Thoracic aorta (tissue), 2 donors: ENCODE measurements around the gene XYLT1. TPM values are rescaled to one million over a fixed set of nuclear protein-coding genes. Genes with fewer than 3 reads are reported as not detected.

Experiments used
- ATAC-seq: fragments of 150-250 bp; one replicate; pipeline ENCODE4 v1.8.0; 2017; ENCODE audit warnings: low read depth; ENCODE audit not compliant: insufficient number of reproducible peaks, low FRiP score
- DNase-seq: peaks from one replicate; pipeline ENCODE4 v3.0.0-alpha.2; 2020; ENCODE audit warnings: low spot score
- H3K27ac ChIP-seq, 2 donors: fragments of 200-600 bp; sonication (generic); 1 replicate in 1 of 2; 2 replicates in 1 of 2; pipeline ENCODE4 v1.5.1; 2016; ENCODE audit warnings: mild to moderate bottlenecking in 2 of 2, moderate library complexity in 2 of 2
- H3K27me3 ChIP-seq: fragments of 200-600 bp; sonication (generic); replicated peaks from 2 replicates; pipeline ENCODE4 v1.6.0; 2016; ENCODE audit warnings: mild to moderate bottlenecking; ENCODE audit not compliant: insufficient read depth
- H3K36me3 ChIP-seq: fragments of 200-600 bp; sonication (generic); one replicate; pipeline ENCODE4 v1.5.1; 2016
- H3K4me1 ChIP-seq, 2 donors: fragments of 200-600 bp; sonication (generic); 1 replicate in 1 of 2; 2 replicates in 1 of 2; pipeline versions ENCODE4 v1.5.1 to v1.6.0; 2016; ENCODE audit warnings: low read depth in 2 of 2, mild to moderate bottlenecking in 1 of 2; ENCODE audit not compliant: control insufficient read depth in 1 of 2
- H3K4me3 ChIP-seq: fragments of 200-600 bp; sonication (generic); 2 replicates; pipeline ENCODE4 v1.5.1; 2016; ENCODE audit warnings: mild to moderate bottlenecking
- H3K9me3 ChIP-seq: fragments of 200-600 bp; sonication (generic); 2 replicates; pipeline ENCODE4 v1.5.1; 2016
- CTCF ChIP-seq: fragments of 200-600 bp; sonication (generic); IDR thresholded peaks from one replicate; pipeline ENCODE4 v1.5.1; 2019; ENCODE audit warnings: antibody characterized with exemption
- total RNA-seq, 2 donors: library from RNA; depleted of rRNA; stranded (reverse); fragments of >200 nt; gene quantifications; one replicate each; pipeline versions ENCODE4 v1.1.0 to v1.2.3, GENCODE V29; 2016

The XYLT1 gene
- total RNA-seq, 2 donors from 2014 or later = 13.1 to 22.5 TPM

GRCh38 chr16:17084130-17084529 is 386.6 kb downstream of the XYLT1 start:
- TF ChIP-seq CTCF = no peak
- Histone ChIP-seq H3K4me3 (no peak overlapping the region), H3K27ac (no peak overlapping the region), H3K36me3 (no peaks in the 10 kb centered on the region), H3K27me3 (no peaks in the 10 kb centered on the region), H3K9me3 (no peaks in the 10 kb centered on the region), H3K4me1 (no peaks in the 10 kb centered on the region)
- no peak for ATAC-seq
- no peak for DNase-seq

DNA sequence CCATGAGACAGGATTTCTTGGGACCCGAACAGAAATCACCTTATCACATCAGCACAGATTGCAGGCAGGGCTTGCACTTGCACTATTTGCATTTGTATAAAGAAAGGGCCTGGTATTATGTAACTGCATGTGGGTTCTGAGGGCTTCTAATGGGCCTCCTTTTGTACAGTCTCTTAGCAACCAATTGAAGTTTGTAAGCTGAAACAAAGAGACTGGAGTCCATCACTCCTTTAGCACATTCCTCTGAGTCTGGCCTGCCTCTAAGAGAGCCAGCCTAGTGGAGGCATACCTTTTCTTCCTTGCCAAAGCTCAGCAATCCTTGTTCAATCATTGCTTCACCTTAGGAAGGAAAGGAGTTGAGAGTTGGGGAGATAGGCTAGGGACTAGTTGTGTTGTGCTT is 387.1 kb downstream of the XYLT1 start:
- Histone ChIP-seq H3K27ac (no peak overlapping the region), H3K27me3 (no peaks in the 10 kb centered on the region), H3K4me3 (no peak overlapping the region), H3K9me3 (no peaks in the 10 kb centered on the region), H3K36me3 (no peaks in the 10 kb centered on the region), H3K4me1 (no peaks in the 10 kb centered on the region)
- TF ChIP-seq CTCF = no peak
- DNase-seq = no peak
- ATAC-seq = no peak

- ATAC-seq (no peak), DNase-seq (no peak)
- no peak overlapping the region for H3K27ac ChIP-seq
- no peaks in the 10 kb centered on the region for H3K36me3 ChIP-seq
- no peak for TF ChIP-seq CTCF
- H3K4me1 ChIP-seq = no peaks in the 10 kb centered on the region
- no peaks in the 10 kb centered on the region for H3K9me3 ChIP-seq
- no peaks in the 10 kb centered on the region for H3K27me3 ChIP-seq
- H3K4me3 ChIP-seq = no peak overlapping the region
Observed at GRCh38 chr16:17082095-17082882, 388.5 kb downstream of the XYLT1 start.

GRCh38 chr16:17080105-17080504 is 390.7 kb downstream of the XYLT1 start:
- H3K36me3 ChIP-seq = no peaks in the 10 kb centered on the region
- no peak for TF ChIP-seq CTCF
- H3K4me1 ChIP-seq = no peaks in the 10 kb centered on the region
- ATAC-seq (no peak), DNase-seq (no peak)
- H3K27ac ChIP-seq = no peak overlapping the region
- H3K4me3 ChIP-seq = no peak overlapping the region
- H3K27me3 ChIP-seq = no peaks in the 10 kb centered on the region
- H3K9me3 ChIP-seq = no peaks in the 10 kb centered on the region

DNA sequence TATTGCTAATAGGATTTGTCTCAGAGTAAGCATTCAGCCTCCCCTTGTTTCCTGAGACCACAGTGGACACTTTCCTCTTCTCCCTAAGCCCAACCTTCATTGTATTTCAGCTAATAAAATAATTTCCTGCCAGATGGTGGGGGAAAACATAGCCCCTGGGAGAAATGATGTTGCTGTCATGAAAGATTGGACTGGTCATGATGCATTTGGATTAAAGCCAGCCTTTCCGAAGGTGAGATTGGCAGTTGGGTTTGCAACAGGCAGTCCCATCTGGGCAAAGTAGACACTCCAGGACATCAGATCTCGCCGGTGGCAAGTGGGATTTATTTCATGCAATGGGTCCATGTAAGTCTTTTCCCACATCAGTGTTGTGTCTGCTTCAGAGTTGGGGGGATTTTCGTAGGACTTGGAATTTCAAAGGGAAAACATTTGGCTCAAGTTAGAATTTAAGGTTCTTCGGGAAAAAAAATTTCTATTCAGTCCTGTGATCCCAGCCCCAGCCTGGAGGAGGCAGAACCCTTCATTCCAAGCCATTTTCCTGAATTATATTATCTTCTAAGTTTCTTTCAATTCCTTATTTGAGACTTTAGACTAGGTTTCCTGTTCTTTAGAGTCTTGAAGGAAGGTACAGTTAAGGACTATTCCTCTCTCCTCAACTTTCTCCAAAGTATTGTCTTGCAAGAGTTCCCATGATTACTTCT is 391.7 kb downstream of the XYLT1 start:
- Histone ChIP-seq H3K36me3 (no peaks in the 10 kb centered on the region), H3K4me3 (no peak overlapping the region), H3K27me3 (no peaks in the 10 kb centered on the region), H3K9me3 (no peaks in the 10 kb centered on the region), H3K4me1 (no peaks in the 10 kb centered on the region), H3K27ac (no peak overlapping the region)
- no peak for ATAC-seq
- no peak for TF ChIP-seq CTCF
- DNase-seq = no peak
